ENCODE data around the gene CENPT.
A peak's percentile ranks its signal among the peaks of the same experiment; 100 is the strongest.

CENPT gene

DNA sequence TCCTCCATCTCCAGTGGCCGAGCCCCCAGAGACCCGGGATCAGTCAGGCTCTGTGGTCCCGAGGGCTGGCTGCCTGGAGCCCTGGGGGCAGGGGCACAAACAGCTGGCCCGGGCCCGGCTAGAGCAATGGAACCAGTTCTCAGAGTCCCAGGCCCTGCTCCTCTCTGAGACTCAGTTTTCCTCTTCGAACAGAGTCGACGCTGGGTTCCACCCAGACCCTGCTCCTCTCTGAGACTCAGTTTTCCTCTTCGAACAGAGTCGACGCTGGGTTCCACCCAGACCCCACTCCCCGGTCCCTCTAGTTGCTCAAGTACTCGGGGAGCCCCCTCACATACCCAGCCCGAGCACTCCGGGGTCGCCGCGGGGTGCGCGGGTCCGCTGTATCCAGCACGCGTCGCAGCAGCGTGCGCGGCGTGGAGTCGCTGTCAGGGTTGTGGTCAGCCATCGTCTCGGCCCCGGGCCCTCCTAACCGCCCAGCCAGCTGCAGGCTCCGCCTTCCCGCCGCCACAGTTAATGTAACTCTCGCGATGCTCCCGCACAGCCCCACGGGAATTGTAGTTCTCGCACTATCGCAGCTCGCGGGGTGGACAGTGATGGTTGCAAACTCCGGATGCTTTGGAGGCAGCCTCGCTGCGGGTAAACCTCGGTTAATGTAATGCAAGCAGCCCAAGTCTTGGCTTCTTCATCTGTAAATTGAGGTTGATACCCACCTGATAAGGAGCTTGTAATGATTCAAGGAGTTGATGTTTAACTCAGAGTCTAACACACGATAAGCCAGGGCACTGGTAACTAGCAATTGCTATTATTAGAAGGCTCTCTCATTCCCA, 13.9 kb downstream of the CENPT start:
- Mint-ChIP-seq H3K9me3 (no peaks in the 10 kb centered on the region), H3K4me1 (ENCODE audit: low read depth) (peaks cover 17% of the 10 kb centered on the region), H3K27ac (peak overlapping the region; percentile 92), H3K36me3 (ENCODE audit: low read depth) (peaks cover 41% of the 10 kb centered on the region), H3K4me3 (peak overlapping the region; percentile 98), H3K27me3 (no peaks in the 10 kb centered on the region)
- intact Hi-C loops (cut with micrococcal nuclease): loop anchor here (1.0 kb wide), 2 partner anchors 9 to 27 kb away; partner anchors contain the start of genes RANBP10, THAP11 and TSNAXIP1

DNA sequence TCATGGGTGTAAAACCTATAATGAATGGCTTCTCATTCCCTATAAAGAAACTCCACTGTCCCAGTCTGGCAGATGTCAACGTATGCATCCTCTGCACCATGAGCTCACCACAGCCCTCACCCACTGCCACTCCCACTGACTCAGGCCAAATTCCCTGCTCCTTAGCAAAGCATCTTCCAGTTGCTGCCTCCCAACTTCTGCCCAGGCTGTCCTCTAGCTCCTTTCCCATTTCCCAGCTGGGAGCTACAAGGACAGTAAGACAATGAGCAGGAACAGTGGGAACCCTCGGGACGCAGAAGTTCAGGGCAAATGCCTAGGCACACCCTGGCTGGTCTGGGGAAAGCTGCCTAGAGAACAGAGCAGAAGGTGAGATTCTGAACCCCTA, 14.5 kb downstream of the CENPT start:
- peak overlapping the region; percentile 98 for H3K4me3 Mint-ChIP-seq
- H3K9me3 Mint-ChIP-seq: no peaks in the 10 kb centered on the region
- H3K4me1 Mint-ChIP-seq (ENCODE audit: low read depth): peaks cover 17% of the 10 kb centered on the region
- H3K36me3 Mint-ChIP-seq (ENCODE audit: low read depth): peaks cover 47% of the 10 kb centered on the region
- intact Hi-C loops (cut with micrococcal nuclease): loop anchor here (1.0 kb wide), 1 partner anchor 27 kb away; the partner anchor contains the start of genes RANBP10 and TSNAXIP1
- H3K27me3 Mint-ChIP-seq: no peaks in the 10 kb centered on the region
- peak overlapping the region; percentile 92 for H3K27ac Mint-ChIP-seq

DNA sequence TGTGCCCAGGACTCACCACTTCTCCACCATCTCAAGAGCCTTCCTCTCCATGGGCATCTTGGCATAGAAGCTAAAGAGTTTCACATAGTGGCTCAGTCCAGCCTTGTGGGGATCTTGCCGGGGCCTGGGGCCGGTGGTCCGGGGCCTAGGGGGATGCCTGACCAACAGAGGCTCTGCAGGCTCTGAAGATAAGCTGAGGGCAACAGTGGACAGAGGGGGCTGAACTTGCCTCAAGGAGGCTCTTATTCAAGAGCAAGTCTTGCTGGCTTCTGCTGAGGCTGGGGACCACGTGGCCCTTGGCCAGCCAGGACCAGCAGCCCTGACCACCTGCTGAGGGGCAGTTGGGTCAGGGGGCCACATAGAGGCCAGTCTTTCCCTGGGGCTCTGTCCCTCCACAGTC, 18.8 kb downstream of the CENPT start:
- Mint-ChIP-seq H3K9me3 (no peaks in the 10 kb centered on the region), H3K27me3 (no peaks in the 10 kb centered on the region), H3K27ac (no peak overlapping the region), H3K4me3 (no peak overlapping the region), H3K36me3 (ENCODE audit: low read depth) (peaks cover 61% of the 10 kb centered on the region), H3K4me1 (ENCODE audit: low read depth) (peaks cover 15% of the 10 kb centered on the region)
- intact Hi-C loops (cut with micrococcal nuclease): no loop called here

DNA sequence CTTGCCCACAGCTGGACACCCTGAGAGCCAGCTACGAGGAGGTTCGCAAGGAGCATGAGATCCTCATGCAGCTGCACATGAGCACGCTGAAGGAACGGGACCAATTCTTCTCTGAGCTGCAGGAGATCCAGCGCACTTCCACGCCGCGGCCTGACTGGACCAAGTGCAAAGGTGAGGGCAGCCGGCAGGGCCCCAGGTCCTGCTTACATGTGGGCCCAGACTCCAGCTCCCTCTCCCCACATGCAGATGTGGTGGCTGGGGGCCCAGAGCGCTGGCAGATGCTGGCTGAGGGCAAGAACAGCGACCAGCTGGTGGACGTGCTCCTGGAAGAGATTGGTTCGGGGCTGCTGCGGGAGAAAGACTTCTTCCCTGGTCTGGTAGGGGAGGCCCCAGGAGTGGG, 21.6 kb downstream of the CENPT start:
- Mint-ChIP-seq H3K9me3 (no peaks in the 10 kb centered on the region), H3K36me3 (ENCODE audit: low read depth) (peaks cover 44% of the 10 kb centered on the region), H3K27me3 (no peaks in the 10 kb centered on the region), H3K4me1 (ENCODE audit: low read depth) (no peaks in the 10 kb centered on the region), H3K27ac (no peak overlapping the region), H3K4me3 (no peak overlapping the region)
- intact Hi-C loops (cut with micrococcal nuclease): no loop called here

DNA sequence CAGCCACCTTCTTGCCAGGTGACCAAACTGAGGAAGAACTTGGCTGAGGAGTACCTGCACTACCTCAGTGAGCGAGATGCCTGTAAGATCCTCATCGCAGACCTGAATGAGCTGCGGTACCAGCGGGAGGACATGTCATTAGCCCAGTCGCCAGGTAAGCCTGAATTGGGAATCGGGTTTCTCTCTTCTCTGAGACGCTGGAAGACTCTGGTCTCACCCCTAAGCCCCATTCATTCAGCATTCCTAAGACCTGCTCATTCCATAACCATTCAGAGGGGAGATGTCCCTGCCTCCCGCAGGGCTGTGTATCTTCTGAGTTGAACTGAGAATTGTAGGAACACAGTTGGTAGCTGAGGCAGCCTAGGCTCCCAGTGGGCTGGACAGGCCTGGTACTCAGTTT, 22.4 kb downstream of the CENPT start:
- Mint-ChIP-seq H3K27me3 (no peaks in the 10 kb centered on the region), H3K4me3 (no peak overlapping the region), H3K36me3 (ENCODE audit: low read depth) (peaks cover 37% of the 10 kb centered on the region), H3K4me1 (ENCODE audit: low read depth) (no peaks in the 10 kb centered on the region), H3K27ac (no peak overlapping the region), H3K9me3 (no peaks in the 10 kb centered on the region)
- intact Hi-C loops (cut with micrococcal nuclease): no loop called here

DNA sequence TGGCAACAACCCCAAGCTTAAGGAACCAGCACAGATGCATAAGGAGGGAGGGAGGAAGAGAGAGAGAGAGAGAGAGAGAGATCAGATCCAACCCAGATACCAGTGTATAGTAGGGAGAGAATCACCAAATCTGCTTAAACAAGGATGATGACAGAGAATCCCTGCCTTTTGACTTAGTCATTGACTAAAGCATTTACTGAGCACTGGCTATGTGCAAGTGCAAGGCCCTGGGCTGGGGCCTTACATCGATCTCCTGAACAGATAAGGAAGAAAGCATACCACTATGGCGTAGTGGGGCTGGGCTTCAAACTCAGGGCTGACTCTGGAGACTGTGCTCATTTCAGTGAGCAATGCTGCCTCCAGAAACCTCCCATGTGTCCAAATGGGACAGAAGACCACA, 25.0 kb downstream of the CENPT start:
- Mint-ChIP-seq H3K9me3 (no peaks in the 10 kb centered on the region), H3K27me3 (no peaks in the 10 kb centered on the region), H3K27ac (no peak overlapping the region), H3K4me1 (ENCODE audit: low read depth) (no peaks in the 10 kb centered on the region), H3K4me3 (no peak overlapping the region), H3K36me3 (ENCODE audit: low read depth) (peaks cover 12% of the 10 kb centered on the region)
- intact Hi-C loops (cut with micrococcal nuclease): no loop called here

DNA sequence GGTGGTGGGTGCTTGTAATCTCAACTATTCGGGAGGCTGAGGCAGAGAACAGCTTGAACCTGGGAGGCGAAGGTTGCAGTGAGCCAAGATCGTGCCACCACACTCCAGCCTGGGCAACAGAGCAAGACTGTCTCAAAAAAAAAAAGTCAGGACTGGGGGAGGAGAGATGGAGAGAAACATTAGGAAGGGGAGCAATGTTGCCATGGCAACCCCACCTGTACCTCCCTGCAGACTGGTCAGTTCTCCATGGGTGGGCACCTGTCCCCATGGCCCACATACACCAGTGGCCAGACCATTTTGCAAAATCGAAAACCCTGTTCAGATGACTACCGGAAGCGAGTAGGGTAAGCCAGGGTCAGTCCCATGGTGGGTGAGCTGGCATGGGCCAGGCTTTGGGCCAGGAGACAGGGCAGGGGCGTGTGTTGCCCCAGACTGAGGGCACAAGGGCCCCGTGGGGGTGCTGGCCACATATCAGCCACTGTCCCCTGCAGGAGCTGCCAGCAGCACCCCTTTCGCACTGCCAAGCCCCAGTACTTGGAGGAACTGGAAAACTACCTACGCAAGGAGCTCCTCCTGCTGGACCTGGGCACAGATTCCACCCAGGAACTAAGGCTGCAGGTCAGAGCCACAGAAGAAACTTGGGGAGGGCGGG, 26.8 kb downstream of the CENPT start:
- no peak overlapping the region for H3K4me3 Mint-ChIP-seq
- H3K9me3 Mint-ChIP-seq: no peaks in the 10 kb centered on the region
- H3K27me3 Mint-ChIP-seq: no peaks in the 10 kb centered on the region
- intact Hi-C loops (cut with micrococcal nuclease): no loop called here
- H3K4me1 Mint-ChIP-seq (ENCODE audit: low read depth): peaks cover 5% of the 10 kb centered on the region
- no peaks in the 10 kb centered on the region for H3K36me3 Mint-ChIP-seq (ENCODE audit: low read depth)
- H3K27ac Mint-ChIP-seq: no peak overlapping the region

DNA sequence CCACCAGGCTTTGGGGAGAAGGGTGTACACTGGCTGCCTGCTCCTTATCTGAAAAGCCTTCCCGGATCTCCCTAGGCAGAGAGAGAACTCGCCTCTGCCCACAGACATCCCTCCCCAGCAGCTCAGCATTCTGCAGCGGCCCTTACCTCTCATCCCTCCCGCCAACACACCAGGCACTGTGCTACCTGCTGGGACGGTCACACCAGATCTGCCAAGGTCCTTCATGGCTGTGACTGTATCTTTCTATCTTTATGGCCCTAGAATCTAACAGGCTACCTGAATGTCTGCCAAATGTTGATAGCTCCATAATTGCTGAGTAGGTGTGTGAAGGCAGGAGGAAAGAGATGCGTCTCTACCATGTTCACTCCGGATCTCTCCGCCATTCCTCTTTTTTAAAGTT, 32.9 kb downstream of the CENPT start:
- no peak overlapping the region for H3K27ac Mint-ChIP-seq
- peaks cover 2% of the 10 kb centered on the region for H3K27me3 Mint-ChIP-seq
- H3K4me3 Mint-ChIP-seq: no peak overlapping the region
- peaks cover 5% of the 10 kb centered on the region for H3K4me1 Mint-ChIP-seq (ENCODE audit: low read depth)
- no peaks in the 10 kb centered on the region for H3K9me3 Mint-ChIP-seq
- intact Hi-C loops (cut with micrococcal nuclease): loop anchor here (10.0 kb wide), 1 partner anchor 250 kb away; no protein-coding TSS in a partner anchor
- no peaks in the 10 kb centered on the region for H3K36me3 Mint-ChIP-seq (ENCODE audit: low read depth)

DNA sequence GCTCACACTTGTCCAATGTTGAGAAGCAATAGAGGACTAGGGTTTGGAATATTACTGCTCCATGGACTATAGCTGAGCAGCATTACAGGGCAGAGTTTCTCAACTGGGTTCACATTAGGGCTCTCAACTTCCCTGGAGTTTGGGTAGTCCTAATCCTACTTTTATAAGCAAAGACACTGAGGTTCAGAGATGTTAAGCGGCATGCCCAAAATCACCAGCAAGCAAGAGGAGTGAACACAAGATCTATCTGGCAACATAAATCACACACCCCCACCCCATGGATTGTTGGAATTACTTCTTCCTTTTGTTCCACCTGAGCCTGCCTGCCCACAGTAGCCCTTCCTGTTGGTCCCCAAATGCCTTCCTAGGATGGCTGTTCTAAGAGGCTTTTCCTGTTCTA, 35.6 kb downstream of the CENPT start:
- H3K27ac Mint-ChIP-seq: no peak overlapping the region
- H3K9me3 Mint-ChIP-seq: no peaks in the 10 kb centered on the region
- H3K27me3 Mint-ChIP-seq: peaks cover 2% of the 10 kb centered on the region
- H3K36me3 Mint-ChIP-seq (ENCODE audit: low read depth): peaks cover 2% of the 10 kb centered on the region
- intact Hi-C loops (cut with micrococcal nuclease): loop anchor here (10.0 kb wide), 1 partner anchor 253 kb away; no protein-coding TSS in a partner anchor
- H3K4me3 Mint-ChIP-seq: no peak overlapping the region
- peaks cover 8% of the 10 kb centered on the region for H3K4me1 Mint-ChIP-seq (ENCODE audit: low read depth)

DNA sequence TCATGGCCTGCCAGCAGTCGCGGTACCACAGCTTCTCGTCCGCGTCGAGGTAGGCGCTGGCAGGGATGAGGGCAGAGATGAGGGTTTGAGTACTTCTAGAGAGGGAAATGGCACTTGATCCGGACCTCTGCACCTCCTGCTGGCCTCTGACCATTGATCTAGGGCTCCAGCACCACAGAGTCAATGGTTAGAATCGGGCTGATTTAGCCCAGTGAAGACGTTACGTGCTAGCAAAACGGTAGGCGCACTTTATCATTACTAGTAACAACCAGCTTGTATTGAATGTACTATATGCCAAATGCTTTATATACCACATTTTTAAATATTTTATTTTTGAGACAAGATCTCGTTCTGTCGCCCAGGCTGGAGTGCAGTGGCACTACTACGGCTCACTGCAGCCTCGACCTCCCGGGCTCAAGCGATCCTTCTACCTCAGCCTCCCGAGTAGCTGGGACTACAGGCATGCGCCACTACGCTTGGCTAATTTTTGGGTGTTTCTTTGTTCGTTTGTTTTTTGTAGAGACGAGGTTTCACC, 40.3 kb downstream of the CENPT start:
- H3K9me3 Mint-ChIP-seq: no peaks in the 10 kb centered on the region
- peaks cover 2% of the 10 kb centered on the region for H3K27me3 Mint-ChIP-seq
- H3K27ac Mint-ChIP-seq: peak overlapping the region; percentile 88
- intact Hi-C loops (cut with micrococcal nuclease): loop anchor here (2.0 to 5.0 kb wide), 2 partner anchors 134 to 280 kb away; partner anchors contain the start of gene NFATC3
- peaks cover 32% of the 10 kb centered on the region for H3K36me3 Mint-ChIP-seq (ENCODE audit: low read depth)
- peak overlapping the region; percentile 94 for H3K4me3 Mint-ChIP-seq
- H3K4me1 Mint-ChIP-seq (ENCODE audit: low read depth): peaks cover 30% of the 10 kb centered on the region

DNA sequence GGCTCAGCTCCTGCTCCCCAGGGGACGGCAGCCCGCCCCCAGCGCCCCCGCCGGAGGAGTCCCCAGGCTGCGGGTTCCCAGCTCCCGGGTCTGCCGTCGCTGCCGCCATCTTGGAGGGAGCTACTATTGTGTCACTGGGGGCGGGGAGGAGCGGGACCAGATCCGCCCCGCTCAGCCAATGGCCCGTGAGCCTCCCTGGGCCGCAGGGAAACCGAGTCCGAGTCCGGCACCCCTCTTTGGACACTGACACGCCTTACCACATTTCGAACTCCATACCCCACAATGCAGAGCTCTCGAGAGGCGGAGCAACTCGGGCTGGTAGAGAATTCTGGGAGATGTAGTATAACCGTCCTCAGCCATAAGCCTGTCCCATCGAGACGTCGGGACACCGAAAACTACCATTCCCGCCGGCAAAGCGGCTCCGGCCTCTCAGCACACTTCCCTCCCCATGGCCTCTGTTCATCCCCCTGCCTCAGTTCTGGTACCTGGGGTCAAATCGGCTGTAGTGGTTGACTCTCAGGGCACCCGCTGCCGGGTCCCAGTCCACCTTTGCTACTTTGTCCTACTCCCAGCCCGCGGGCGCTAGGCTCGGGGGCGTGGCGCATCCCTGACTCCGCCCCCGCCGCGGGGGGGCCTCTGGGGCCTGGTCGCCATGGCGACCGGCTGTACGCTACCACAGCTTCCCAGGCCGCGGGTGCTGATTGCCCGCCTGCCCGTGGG, 40.9 kb downstream of the CENPT start, which contains the start of the genes RANBP10 and TSNAXIP1:
Gene RANBP10 (minus strand): TSS at position 133 of the 720 bp plus-strand sequence. CDS start 24 bp downstream, at position 109.
Gene TSNAXIP1 (plus strand): TSS at position 462 of the 720 bp plus-strand sequence. CDS start 261 bp downstream, outside the sequence.
- peaks cover 38% of the 10 kb centered on the region for H3K36me3 Mint-ChIP-seq (ENCODE audit: low read depth)
- peak within 1 kb of the TSS; percentile 94 for H3K4me3 Mint-ChIP-seq
- H3K4me1 Mint-ChIP-seq (ENCODE audit: low read depth): peaks cover 30% of the 10 kb centered on the region
- no peaks in the 10 kb centered on the region for H3K9me3 Mint-ChIP-seq
- peaks cover 2% of the 10 kb centered on the region for H3K27me3 Mint-ChIP-seq
- intact Hi-C loops (cut with micrococcal nuclease): loop anchor here (1.0 to 5.0 kb wide), 6 partner anchors 27 to 285 kb away; partner anchors contain the start of genes GFOD2, NFATC3 and NUTF2
- H3K27ac Mint-ChIP-seq: peak within 1 kb of the TSS; percentile 88

DNA sequence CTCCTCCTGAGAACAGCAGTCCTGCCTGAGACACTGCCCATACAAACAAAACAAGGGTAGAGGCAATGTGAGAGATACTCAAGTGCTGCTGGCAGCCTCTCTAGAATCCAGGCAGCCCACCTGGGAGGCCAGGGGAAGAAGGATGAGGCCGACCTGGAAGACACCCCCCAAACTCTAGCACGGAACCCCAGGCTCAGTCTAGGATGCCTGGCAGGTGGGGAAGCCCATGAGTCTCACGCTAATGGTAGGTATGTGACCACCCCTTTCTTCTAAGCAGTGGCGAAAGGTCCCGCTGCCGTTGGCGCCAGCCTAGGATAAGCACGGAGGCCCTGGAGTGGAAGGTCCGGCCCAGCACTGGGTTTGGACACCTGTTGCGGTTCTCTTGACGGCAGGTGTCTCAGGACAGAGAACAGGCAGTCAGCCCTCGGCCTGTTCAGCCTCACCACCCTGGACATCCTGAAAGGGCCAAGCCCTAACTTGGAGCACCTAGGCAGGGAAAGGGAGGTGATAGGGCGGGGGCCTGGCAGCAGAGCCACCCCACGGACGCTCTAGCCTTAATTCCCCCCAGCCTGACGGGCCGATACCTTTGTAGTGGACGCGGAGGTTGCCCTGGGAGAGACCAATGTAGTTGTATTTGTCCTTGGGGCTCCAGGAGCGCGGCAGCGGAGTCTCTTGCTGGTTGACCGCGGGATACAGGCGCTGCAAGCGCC, 41.6 kb downstream of the CENPT start:
- Mint-ChIP-seq H3K27me3 (peaks cover under 1% of the 10 kb centered on the region), H3K27ac (peak overlapping the region; percentile 88), H3K9me3 (no peaks in the 10 kb centered on the region), H3K4me1 (ENCODE audit: low read depth) (peaks cover 34% of the 10 kb centered on the region), H3K36me3 (ENCODE audit: low read depth) (peaks cover 45% of the 10 kb centered on the region), H3K4me3 (peak overlapping the region; percentile 94)
- intact Hi-C loops (cut with micrococcal nuclease): loop anchor here (1.0 to 5.0 kb wide), 6 partner anchors 27 to 285 kb away; partner anchors contain the start of genes GFOD2, NFATC3 and NUTF2
